Measurements from ENCODE around the gene ATP2A2. TPM values are rescaled to one million over a fixed set of nuclear protein-coding genes. Genes with fewer than 3 reads are reported as not detected.

Gene ATP2A2
- total and polyA plus RNA-seq, 2 of the 8 experiments (the other 6 are each of a cell fraction or from before 2014, with no cell fraction given) = 86.1 to 271 TPM

DNA sequence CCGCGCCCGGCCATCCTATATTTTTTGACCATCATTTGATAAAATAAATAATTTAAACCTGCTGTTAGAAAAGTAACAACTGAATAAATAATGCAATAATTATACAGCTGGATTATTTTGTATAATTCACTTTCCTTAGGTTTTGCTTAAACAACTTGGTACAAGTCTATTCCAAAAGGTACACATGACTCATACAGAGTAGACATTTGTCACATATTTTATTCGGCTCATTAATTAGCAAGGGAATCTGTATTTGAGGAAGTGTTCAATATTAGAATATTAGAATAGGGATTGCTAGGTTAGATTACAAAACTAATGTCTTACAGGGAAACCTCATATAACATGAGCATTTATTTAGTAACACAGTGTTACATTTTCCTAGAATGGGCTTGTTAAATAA lies 48.7 kb downstream of the ATP2A2 start (continued):
- no peak for TF ChIP-seq POU5F1 (IDR thresholded peaks at IDR 0.05; ENCODE audit: low read depth, low read length)
- TF ChIP-seq YY1 (IDR thresholded peaks at IDR 0.05; ENCODE audit: low read depth, low read length) = no peak
- no peak for TF ChIP-seq SIRT6 (IDR thresholded peaks at IDR 0.05; ENCODE audit: low read length)
